Nephron progenitor cell (in vitro differentiated cells): ENCODE data around the gene KIAA1755.
A peak's percentile ranks its signal among the peaks of the same experiment; 100 is the strongest.

ENCODE experiments used
- DNase-seq: peaks from one replicate; pipeline ENCODE4 v3.0.0; 2021
- H3K27ac Mint-ChIP-seq: 2 replicates; pipeline ENCODE4 v1.8.0; 2021; ENCODE audit warnings: mild to moderate bottlenecking, moderate library complexity, mixed read lengths
- H3K27me3 Mint-ChIP-seq: 2 replicates; pipeline ENCODE4 v1.8.0; 2021; ENCODE audit warnings: mild to moderate bottlenecking, low read depth, mixed read lengths; ENCODE audit not compliant: poor library complexity
- H3K36me3 Mint-ChIP-seq: 2 replicates; pipeline ENCODE4 v1.8.0; 2021; ENCODE audit warnings: low read depth, mixed read lengths
- H3K4me1 Mint-ChIP-seq: 2 replicates; pipeline ENCODE4 v1.8.0; 2021; ENCODE audit warnings: mixed read lengths
- H3K4me3 Mint-ChIP-seq: 2 replicates; pipeline ENCODE4 v1.8.0; 2021; ENCODE audit warnings: mild to moderate bottlenecking, moderate library complexity, mixed read lengths
- H3K9me3 Mint-ChIP-seq: 2 replicates; pipeline ENCODE4 v1.8.0; 2021; ENCODE audit warnings: mild to moderate bottlenecking, moderate library complexity, mixed read lengths
- TF ChIP-seq, protein P1 (sequence below): fragments of 200-600 bp; sonication (generic); IDR thresholded peaks from 2 replicates; pipeline ENCODE4 v1.5.0; 2021; ENCODE audit warnings: antibody characterized with exemption

The KIAA1755 gene

DNA sequence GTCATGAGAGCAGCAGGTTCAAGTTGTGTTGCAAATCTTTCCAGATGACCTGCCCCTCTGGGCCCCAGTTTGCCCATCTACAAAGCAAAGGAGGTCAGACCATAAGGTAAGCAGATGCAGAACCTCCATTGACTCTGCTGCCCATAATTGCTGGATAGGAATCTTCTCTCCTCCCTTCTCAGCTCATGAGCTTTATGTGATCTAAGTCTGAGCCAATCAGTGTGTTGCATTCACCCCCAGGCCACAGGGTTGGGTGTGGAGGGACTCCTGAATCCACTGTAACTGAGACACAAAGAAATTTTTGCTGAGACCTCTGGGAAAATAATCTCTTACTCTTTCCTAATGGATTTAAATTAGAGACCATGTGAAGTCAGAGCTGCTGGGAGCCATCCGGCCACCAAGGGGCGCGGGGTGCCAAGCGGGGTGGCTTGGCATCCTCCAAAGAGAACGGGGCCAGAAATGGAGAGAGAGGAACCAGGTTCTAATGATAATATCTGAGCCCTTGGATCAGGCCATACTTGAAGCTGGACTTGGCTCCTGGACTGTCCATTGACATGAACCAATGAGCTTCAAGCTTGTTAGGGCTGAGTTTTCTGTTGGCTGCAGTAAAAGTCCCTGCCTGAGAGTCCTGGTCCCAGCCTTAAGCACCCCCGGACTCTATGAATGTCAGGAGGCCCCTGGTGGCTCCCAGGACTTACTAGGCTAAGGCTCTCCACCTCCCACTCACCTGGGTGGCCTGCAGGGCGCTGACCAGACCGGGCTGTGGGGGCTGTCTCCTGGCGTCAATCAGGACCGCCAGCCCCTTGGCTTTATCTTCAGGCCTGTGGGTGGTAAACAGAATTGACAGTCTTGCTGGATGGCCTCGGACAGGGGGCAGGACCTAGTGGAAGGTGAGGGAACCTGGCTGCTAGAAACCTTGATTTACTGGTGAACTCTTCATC lies 32.8 kb downstream of the KIAA1755 start:
- Mint-ChIP-seq H3K36me3 (no peaks in the 10 kb centered on the region), H3K9me3 (no peaks in the 10 kb centered on the region), H3K4me3 (no peak overlapping the region), H3K27me3 (peaks cover 18% of the 10 kb centered on the region), H3K27ac (no peak overlapping the region), H3K4me1 (no peaks in the 10 kb centered on the region)
- DNase-seq: no peak
- TF ChIP-seq, protein P1, sequence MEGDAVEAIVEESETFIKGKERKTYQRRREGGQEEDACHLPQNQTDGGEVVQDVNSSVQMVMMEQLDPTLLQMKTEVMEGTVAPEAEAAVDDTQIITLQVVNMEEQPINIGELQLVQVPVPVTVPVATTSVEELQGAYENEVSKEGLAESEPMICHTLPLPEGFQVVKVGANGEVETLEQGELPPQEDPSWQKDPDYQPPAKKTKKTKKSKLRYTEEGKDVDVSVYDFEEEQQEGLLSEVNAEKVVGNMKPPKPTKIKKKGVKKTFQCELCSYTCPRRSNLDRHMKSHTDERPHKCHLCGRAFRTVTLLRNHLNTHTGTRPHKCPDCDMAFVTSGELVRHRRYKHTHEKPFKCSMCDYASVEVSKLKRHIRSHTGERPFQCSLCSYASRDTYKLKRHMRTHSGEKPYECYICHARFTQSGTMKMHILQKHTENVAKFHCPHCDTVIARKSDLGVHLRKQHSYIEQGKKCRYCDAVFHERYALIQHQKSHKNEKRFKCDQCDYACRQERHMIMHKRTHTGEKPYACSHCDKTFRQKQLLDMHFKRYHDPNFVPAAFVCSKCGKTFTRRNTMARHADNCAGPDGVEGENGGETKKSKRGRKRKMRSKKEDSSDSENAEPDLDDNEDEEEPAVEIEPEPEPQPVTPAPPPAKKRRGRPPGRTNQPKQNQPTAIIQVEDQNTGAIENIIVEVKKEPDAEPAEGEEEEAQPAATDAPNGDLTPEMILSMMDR: no peak

- Mint-ChIP-seq H3K36me3 (no peaks in the 10 kb centered on the region), H3K9me3 (no peaks in the 10 kb centered on the region), H3K27ac (no peak overlapping the region)
Observed at GRCh38 chr20:38226553-38226952, 34.0 kb downstream of the KIAA1755 start.

DNA sequence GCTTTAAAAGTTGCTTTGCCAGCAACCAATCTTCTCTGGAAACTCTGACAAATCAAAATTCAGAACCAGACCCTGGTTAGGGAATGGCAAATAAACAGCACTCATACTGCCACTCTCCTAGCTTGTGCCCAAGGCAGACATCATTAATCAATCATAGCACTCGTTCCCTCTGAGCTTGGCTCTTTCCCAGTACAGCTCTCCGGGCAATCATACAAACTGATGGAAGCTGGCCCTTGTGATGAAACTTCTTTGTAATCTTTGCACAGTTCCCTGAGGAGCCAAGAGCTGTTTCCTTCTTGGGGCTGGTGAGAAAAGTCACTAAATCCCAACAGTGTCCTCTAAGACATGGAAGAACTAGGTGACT lies 34.7 kb downstream of the KIAA1755 start:
- TF ChIP-seq, protein P1: no peak
- H3K4me3 Mint-ChIP-seq: no peak overlapping the region
- H3K9me3 Mint-ChIP-seq: no peaks in the 10 kb centered on the region
- peak overlapping the region; percentile 20 for H3K27ac Mint-ChIP-seq
- H3K27me3 Mint-ChIP-seq: peaks cover 22% of the 10 kb centered on the region
- H3K36me3 Mint-ChIP-seq: no peaks in the 10 kb centered on the region
- H3K4me1 Mint-ChIP-seq: no peaks in the 10 kb centered on the region
- DNase-seq: no peak

More at GRCh38 chr20:38226553-38226952, 34.0 kb downstream of the KIAA1755 start:
- TF ChIP-seq, protein P1: no peak
- Mint-ChIP-seq H3K4me3 (no peak overlapping the region), H3K4me1 (no peaks in the 10 kb centered on the region), H3K27me3 (peaks cover 19% of the 10 kb centered on the region)
- DNase-seq: no peak

- no peak for DNase-seq
- TF ChIP-seq, protein P1: no peak
- Mint-ChIP-seq H3K9me3 (no peaks in the 10 kb centered on the region), H3K4me3 (no peak overlapping the region), H3K27ac (no peak overlapping the region), H3K4me1 (no peaks in the 10 kb centered on the region), H3K27me3 (peaks cover 23% of the 10 kb centered on the region), H3K36me3 (no peaks in the 10 kb centered on the region)
Observed at GRCh38 chr20:38225240-38225899, 35.2 kb downstream of the KIAA1755 start.

DNA sequence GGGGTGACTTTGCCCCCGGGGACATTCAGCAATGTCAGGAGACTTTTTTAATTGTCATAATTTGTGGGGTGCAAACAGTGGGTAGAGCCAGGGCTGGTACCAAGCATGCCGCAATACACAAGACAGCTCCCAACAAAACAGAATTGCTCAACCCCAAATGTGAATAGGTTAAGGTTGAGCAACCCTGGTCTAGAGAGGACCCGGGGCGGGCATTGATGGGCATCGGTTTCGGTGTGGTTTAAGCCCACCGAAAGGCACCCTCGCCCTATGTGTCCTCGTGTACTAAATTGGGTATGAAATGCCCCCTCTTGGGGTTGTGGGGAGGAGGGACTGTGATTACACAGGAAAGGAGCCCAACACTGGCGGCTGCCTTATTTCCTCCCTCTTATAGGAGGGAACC lies 36.0 kb downstream of the KIAA1755 start:
- H3K4me1 Mint-ChIP-seq: no peaks in the 10 kb centered on the region
- no peak for DNase-seq
- H3K36me3 Mint-ChIP-seq: no peaks in the 10 kb centered on the region
- H3K27ac Mint-ChIP-seq: no peak overlapping the region
- no peaks in the 10 kb centered on the region for H3K9me3 Mint-ChIP-seq
- TF ChIP-seq, protein P1: no peak
- H3K4me3 Mint-ChIP-seq: no peak overlapping the region
- H3K27me3 Mint-ChIP-seq: peaks cover 23% of the 10 kb centered on the region
